HG02763 (cell line): ENCODE measurements around the gene ACTMAP.
A peak's percentile ranks its signal among the peaks of the same experiment; 100 is the strongest.

Experiments
- ATAC-seq: cut with Tn5 transposase; IDR thresholded peaks from one replicate; pipeline ENCODE4 v1.9.1; 2021; ENCODE audit warnings: mild to moderate bottlenecking, moderate library complexity; ENCODE audit not compliant: unreplicated experiment

The ACTMAP gene

DNA sequence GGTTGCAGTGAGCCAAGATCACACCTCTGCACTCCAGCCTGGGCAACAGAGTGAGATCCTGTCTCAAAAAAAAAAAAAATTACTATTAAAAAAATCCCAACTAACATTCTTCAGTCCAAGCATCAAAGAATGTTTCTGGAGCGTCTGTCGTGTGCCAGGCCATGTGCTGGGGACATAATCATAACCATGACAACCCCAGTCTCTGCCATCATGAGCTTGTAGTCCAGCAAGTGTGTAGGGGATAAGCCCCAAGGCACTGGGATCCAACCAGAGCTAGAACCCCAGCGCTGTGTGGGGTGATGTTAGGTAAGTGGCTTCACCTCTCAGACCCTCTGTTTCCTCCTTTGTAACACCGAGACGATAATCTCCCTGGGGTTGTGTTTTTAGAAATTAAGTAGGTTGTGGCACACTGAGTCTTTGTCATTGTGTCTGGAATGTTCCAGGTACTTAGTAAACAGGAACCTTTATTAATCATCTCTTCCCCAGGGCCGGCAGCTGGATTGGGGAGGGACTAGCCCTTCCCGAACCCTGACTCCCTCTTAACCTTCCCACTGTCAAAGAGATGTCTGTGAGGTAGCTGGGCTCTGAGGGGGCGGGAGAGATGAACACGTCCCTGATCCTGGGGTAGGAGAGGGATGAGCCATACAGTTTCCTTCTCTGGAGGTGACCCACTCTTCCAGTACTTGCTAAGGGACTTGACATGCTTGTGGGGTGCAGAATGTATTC, 28.2 kb downstream of the ACTMAP start:
- ATAC-seq, result no peak

DNA sequence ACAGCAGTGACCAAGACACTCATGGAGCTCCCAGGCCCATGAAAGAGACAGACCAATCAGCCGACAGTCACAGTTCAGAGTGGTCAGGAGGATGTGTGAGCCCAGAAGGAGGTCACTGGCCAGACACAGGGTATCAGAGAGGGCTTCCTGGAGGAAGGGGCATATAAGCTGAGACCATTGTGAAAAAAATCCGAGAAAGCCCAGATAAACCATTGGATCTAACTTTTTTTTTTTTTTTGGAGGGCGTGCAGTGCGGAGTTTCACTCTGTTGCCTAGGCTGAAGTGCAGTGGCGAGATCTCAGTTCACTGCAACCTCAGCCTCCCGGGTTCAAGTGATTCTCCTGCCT, 29.2 kb downstream of the ACTMAP start:
- no peak for ATAC-seq

DNA sequence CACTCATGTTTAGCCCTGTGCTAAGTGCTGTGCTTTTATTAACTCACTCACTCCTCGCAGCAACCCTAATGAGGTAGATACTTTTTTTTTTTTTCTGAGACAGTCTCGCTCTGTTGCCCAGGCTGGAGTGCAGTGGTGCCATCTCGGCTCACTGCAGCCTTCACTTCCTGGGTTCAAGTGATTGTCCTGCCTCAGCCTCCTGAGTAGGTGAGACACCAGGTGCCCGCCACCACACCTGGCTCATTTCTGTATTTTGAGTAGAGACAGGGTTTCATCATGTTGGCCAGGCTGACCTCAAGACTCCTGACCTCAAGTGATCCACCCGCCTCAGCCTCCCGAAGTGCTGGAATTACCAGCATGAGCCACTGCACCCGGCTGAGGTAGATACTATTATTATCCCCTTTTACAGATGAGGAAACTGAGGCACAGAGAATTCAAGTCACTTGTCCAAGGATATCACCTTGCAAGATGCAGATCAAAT, 30.8 kb downstream of the ACTMAP start:
- ATAC-seq, result no peak

DNA sequence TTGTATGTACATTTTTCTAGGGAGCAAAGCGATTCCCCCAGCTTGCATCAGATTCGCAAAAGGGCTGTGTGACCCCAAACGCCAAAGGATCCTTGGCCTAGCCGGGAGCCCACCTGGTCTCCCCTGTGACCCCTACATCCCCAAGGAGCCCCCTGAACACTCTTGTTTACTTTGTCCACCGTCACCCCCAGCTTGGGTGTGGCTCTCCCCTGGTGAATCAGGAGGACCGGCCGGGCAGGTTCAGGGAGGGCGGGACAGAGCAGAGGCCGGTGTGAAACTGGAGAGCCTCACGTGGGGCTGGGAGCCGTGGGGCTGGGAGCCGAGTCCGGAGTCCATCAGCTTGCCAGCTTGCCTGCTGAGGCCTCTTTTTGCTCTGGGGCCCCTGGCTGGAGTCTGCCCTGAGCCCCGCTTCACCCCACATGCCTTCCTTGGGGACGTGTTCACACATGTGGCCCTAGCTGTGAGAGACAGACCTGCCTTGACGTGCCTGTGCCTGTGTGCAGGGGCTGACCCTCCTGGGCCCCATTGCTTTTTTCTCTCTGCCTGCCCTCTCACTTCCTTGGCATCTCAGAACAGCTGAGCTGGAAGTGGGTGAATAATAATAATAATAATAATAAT, 31.4 kb downstream of the ACTMAP start:
- ATAC-seq, result no peak

DNA sequence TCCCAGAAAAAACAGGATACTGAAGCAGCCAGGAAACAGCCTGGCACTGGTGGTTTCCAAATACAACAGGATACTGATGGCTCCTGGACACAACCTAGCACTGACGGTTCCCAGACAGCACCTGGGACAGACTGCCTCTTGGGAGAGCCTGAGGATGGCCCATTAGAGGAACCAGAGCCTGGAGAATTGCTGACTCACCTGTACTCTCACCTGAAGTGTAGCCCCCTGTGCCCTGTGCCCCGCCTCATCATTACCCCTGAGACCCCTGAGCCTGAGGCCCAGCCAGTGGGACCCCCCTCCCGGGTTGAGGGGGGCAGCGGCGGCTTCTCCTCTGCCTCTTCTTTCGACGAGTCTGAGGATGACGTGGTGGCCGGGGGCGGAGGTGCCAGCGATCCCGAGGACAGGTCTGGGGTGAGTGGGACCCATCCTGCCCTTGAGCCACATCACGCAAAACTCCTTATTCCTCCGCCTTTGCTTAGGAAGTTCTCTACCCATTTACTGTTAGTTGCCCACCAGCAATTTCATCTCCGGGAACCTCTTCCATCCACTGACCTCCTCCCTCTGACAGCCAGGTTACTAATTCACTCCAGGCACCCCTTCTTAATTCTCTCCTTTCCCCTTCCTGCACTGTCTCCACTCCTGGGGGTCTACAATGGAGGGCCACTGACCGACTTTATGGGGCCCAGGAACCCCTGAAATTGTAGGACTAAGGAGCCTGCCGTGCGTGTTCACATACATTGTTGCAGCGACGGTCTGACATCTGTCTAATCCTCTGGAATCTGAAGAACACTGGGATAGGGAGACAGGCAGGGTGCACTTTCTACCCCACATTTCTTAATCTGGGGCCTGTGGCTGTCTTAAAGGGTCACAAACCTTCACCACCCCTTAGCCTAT, 32.1 kb downstream of the ACTMAP start:
- no peak for ATAC-seq

DNA sequence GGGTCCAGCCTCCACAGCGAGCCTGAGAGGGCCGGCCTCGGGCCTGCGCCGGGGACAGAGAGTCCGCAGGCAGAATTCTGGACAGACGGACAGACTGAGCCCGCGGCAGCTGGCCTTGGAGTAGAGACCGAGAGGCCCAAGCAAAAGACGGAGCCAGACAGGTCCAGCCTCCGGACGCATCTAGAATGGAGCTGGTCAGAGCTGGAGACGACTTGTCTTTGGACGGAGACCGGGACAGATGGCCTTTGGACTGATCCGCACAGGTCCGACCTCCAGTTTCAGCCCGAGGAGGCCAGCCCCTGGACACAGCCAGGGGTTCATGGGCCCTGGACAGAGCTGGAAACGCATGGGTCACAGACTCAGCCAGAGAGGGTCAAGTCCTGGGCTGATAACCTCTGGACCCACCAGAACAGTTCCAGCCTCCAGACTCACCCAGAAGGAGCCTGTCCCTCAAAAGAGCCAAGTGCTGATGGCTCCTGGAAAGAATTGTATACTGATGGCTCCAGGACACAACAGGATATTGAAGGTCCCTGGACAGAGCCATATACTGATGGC, 32.9 kb downstream of the ACTMAP start:
- ATAC-seq, result no peak

DNA sequence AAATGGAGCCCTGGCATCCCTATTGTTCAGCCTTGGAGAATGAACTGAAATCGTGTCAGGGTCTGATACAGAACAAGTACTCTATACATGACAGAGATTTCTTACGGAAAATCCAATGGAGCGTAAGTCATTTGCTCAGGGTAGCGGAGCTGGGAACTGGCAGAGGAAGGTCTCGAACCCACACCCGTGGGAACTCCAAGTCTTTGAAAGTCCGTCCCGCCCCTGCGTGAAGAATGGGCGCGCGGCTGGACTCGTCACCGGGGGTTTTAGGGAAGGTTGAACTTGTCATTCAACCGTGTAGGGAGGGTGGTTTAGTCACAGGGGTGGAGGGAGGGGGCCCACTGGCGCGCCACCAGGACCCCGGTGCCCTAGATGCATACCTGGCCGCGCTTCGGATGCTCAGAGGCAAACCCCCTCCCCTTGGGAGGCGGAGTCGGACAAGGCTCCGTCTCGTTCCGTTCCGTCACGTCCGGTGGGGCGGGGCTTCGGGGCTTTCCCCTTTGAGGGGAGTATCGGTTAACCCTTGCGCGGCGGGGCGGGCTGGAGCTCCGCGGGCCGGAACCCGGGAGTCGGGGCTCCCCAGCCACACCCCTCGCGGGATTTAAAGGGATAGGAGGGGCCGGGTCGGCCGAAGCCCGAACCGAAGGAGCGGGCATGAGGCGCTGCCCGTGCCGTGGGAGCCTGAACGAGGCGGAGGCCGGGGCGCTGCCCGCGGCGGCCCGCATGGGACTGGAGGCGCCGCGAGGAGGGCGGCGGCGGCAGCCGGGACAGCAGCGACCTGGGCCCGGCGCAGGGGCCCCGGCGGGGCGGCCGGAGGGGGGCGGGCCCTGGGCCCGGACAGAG, 33.6 kb downstream of the ACTMAP start, which contains the start of the genes COQ8B and ITPKC:
TSS of gene COQ8B (minus strand) at position 405 of the 843 bp plus-strand sequence. CDS start 2,254 bp downstream, outside the sequence.
TSS of gene ITPKC (plus strand) at position 631 of the 843 bp plus-strand sequence. CDS start at position 655, 24 bp downstream.
- peak; percentile 68 for ATAC-seq

DNA sequence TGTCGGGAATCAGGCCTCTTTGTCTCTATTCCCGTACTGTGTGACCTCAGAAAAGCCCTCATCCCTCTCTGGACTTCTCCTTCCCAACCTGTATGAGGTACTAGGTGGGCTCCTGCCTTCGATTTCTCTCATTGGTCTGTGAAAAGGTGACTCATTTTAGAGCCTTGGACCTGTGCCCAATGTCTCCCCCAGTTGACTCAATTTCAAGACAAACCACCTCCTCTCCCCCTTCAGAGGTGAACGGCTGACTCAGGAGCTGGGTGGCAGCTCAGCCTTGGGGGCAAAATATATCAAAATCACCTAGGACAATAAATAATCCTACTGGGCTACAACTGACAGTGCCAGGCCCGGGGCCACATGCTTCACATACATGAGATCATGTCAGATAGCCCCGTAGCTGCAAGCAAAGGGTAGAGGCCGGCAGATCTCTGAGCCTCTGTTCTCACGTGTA, 34.2 kb downstream of the ACTMAP start:
- no peak for ATAC-seq

DNA sequence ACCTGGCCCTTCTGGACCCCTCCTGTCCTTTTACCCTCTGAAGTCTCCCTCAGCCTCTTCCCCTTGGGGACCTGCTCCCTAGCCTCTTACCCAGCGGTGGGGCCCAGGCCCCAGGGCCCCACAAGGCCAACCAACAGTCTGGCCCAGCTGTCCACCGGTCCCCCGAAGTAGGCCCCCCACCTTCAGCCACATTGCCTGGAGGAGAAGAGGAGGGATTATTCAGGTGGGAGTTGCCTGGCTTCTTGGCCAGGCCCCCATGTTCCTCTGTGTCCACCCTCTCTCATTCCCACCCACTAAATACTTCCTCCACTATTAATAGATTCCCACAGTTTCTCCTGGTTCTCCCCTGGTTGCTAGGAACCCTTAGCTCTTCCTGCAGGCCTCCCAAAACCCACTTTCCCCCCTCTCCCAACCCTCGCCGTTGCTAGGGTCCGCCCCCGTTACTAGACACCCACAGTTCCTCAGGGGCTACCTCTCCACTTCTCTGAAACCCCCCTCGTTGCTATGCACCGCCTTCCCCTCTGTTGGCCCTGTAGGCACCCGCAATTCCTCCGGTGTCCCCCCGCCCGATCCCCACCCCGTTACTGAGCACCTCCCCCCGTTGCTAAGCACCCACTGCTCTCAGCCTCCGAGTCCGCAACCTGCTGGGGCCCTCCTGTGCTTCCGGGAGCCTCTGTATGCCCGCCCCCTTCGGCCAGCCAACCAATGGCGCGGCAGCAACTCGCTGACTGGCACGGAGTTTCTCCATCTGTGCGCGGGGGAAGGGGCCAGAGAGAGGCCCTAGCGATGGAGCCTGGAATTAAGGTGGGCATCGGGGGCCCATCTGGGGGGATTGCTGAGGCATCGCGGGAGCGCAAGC, 35.6 kb downstream of the ACTMAP start:
- peak; percentile 60 for ATAC-seq

DNA sequence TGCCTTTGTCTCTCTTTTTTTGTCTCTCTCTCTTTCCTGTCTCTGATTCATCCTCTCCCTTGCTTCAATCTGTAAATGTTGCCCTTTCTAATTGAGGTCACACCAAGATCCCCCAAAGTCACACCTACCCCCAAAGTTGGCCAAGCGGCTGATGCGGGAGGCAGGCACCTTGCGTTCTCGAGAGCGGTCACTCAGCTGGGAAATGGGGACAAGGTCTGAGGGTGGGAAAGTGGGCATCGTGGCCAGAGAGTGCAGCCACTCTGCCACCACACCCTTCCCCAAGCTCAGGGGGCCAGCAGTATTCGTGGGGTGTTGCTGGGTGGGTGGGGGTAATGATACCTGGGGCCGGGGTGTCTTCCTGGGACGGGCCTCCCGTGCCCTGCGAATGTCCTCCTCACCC, 36.3 kb downstream of the ACTMAP start:
- ATAC-seq, result no peak

DNA sequence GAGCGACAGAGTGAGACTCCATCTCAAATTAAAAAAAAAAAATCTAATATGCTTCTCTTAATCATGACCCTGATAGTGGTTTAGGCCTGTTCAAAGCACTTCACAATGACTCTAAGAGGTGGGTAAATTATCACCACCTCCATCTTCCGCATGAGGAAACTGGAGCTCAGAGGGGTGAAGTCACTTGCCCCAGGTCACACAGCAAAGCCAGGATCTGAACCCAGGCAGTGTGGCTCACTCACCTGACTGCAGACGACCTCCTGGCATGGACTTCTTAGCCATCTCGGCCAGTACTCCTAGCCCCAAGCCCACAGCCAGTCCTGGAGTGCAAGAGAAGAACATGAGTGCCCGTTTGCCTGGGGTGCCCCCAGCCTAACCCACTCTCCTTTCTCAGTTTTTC, 40.5 kb downstream of the ACTMAP start:
- no peak for ATAC-seq

DNA sequence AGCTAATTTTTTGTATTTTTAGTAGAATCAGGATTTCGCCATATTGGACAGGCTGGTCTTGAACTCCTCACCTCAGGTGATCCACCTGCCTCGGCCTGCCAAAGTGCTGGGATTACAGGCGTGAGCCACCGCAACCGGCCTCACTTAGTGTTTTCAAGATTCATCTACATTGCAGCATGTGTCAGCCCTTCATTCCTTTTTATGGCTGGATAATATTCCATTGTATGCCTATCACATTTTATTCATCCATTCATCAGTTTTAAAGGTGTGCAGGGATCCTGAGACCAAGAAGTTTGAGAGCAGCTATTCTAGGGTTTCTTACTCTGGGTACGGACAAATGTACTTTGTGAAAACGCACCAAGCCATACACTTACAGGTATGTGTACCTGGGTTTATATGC, 42.7 kb downstream of the ACTMAP start:
- ATAC-seq, result no peak

DNA sequence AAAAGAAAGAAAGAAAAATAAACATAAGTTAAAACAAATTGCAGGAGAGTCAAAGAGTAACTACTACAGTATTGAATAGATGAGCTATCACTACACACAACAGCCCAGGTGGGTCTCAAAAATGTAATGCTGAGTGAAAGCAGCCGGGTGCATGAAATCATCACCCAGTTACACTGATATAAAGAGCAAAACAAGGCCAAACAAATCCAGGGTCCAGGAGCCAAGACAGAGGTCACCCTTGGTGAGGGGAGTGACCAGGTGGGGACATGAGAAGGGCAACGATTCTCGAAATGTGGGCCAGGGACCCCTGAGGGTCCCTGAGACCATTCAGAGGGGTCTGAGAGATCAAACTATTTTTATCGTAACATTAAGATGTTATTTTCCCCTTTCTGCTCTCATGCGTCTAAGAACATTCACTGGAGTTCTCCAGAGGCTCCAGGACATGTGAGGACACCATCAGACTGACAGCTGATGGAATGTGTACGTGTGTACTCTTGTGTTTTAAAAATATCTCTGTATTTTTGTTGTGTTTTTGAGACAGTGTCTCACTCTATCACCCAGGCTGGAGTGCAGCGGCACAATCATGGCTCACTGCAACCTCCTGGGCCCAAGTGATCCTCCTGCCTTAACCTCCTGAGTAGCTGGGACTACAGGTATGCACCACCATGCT, 44.2 kb downstream of the ACTMAP start:
- no peak for ATAC-seq

DNA sequence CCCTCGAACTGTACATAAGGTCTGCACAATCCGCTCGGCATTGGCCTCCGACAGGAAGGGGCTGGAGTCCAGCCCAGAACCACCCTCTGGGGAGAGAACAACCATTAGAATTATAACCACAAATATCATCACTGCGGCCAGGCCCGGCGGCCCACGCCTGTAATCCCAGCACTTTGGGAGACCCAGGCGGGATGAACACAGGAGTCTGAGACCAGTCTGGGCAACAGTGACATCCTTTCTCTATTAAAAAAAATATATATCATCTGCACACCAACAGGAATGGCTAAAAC, 45.0 kb downstream of the ACTMAP start:
- ATAC-seq, result no peak

DNA sequence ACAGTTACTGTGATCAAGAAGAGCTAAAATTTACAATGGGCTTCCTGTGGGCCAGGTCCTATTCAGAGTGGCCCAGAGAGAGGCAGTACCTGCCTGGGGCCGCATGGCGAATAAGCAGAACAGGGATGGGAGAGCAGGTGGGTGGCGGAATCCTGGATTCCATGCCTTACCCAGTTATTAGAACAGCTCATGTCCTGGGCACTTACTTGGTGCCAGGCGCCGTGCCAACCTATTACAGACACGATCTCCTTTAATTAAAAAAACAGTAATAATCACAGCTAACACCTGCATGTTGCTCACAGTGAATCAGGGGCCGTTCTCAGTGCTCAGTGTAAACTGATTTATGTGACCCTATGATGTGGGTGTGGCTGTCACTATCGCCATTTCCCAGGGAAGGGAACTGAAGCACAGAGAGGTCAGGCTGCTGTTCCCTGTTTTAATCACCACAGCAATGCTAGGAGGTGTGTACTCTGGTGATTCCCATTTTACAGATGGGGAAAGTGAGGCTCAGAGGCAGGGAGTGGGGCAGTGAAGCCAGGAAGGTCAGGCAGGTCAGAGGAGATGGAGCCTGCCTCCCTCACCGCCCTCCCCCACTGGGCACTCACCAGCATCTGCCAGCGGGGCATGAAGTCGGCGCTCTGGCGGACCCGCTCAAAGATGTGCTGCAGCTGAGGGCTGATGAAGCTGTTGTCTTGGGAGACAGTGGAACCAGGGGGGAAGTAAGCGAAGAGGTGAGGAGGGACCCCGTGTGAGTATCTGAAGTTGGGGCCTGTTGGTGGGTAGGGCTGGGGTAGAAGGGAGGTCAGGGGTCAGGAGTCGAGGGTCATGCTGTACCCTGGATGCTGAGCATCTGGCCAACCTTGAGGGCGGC, 45.6 kb downstream of the ACTMAP start:
- ATAC-seq, result no peak

DNA sequence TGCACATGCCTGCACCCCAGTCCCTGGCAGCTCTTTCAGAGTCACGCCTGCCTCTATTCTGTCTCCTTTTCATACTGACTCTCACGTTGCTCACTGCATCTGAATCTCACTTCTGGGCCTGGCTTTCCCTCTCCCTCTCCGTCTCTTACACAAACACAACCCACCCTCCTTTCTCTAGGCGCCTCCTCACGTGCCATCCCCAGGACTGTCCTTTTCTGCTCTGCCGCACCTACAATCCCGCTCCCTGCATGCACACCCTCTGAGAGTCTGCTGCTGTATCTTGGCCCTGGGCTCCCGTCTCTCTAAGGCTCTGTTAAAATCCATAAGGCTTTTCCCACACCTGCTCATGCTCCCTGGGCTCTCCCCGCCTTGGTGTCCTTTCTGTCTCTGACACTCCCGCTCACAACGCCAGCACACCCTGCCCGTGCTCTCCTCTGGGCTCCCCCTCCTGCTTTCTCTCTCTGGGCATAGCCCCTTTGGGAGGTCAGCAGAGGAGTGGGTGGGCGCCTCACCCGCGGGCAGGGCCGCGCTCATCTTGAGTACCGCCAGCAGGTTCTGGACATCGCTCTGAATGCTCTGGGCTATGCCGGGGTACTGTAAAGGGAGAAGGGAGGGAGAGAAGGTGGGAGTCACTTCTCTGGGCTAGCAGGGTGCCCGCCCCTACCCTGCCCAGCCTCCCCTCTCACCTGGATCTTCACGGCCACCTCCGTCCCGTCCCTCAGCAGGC, 47.1 kb downstream of the ACTMAP start:
- ATAC-seq, result no peak

DNA sequence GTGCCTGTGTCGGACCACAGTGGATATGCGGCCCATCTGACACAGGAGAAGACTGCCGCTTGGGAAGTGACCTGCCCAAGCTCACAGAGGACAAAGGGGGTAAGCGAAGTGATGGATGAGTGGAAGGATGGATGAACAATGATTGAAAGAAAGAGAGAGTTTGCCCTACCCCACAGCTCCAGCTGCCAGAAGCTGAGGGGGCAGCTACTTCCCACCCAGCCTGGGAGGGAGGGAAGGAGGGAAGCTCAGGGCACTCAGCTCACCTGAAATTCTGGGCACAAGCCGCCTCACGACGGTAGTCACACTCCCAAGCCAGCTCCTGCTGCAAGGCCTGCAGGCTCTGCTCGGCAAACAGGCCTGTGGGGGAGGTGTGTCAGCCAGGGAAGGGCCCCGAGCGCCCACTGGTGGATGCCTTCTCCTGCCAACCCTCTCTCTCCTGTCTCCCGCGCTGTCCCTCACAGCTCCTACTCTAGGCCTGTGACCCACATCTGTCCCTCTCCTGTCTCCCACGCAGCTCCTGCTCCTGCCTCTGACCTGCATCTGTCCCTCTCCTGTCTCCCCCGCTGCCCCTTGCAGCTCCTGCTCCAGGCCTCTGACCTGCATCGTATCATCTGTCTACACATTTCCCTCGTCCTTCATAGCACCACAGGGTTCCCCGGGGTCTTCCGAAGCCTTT, 47.8 kb downstream of the ACTMAP start:
- no peak for ATAC-seq
